D341Med (cell line): ENCODE measurements around the gene KHDRBS1.
A peak's percentile ranks its signal among the peaks of the same experiment; 100 is the strongest.
"Not testable (repeated sequence)": the region's sequence is repeated elsewhere in the genome, so short reads cannot be mapped to it uniquely, and the experiment has no call there.

Experiments used
- DNase-seq: peaks from one replicate; pipeline ENCODE4 v3.0.0; 2012; ENCODE audit warnings: low spot score

Gene KHDRBS1

DNA sequence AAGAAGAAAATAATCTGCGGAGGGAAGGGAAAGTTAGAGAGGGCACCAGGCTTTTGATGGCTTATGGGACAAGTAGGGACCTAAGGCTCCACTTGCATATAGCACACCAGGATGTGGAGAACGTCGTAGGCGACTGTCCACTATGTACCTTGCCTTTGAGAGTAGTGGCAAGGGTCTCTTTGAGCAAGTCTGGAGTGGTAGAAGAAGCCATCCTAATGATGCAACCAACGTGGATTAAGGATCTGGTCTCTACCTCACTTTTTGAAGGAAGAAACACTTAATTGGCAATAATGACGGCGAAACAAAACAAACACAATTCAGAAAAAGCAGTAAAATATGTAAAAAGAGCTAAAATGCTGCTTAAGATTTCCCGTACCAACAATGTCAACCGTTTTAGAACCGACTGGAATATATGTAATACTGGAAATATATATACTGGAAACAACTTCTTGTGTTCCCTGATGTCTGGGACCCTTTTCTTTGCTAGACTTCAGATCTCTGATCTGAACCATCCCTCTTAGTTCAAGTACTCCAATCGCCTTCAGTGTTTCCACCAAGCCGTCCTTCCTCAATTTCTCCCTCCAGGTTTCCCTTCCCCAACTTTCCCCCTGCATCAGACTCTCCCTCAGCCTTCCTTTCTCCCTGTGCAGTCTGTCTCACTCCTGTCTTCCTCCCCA lies 821 bp upstream of the KHDRBS1 start:
- no peak for DNase-seq

DNA sequence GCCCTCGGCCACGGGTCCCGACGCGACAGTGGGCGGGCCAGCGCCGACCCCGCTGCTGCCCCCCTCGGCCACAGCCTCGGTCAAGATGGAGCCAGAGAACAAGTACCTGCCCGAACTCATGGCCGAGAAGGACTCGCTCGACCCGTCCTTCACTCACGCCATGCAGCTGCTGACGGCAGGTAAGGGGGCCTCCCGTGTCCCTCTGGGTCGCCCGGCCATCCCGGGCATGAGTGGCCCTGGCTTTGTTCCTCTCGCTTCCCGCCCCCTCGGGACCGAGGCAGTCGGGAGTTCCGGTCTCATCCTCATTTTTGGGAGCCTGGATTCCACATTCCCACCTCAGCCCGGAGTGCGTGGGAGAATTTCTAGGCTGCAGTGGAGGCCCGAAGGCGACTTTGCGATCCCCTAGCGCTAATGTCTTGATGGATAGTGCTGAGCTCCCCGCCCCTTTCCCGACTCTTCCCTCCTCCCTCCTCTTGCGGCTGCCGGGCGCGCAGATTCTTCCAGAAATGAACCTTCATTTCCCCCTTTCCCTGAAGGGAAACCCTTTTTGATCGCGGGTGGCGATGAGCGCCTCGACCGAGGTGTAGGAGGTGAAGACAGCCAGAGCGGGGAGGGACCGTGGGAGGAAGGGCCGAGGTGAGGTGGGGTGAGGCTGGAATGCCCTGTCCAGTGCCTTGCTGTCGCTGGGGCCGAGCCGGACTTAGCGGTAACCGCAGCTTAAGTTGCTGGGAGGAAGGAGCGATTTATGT lies 705 bp downstream of the KHDRBS1 start:
- peak; percentile 67 for DNase-seq

DNA sequence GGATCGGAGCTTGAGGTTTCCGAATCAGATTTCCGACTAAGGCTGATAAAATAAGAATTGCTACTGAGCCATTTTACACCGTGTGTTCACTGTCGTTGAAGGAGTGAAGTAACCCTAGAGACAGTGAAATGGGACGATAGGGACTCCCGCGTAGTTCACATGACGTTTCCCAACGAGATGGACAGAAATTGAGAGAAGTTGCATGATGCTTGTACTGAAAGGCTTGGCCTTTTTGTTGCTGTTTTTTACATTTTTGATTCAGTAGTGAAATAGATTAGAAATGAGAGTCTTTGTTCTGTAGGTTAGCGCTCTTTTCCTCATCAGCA lies 1.2 kb downstream of the KHDRBS1 start:
- no peak for DNase-seq

DNA sequence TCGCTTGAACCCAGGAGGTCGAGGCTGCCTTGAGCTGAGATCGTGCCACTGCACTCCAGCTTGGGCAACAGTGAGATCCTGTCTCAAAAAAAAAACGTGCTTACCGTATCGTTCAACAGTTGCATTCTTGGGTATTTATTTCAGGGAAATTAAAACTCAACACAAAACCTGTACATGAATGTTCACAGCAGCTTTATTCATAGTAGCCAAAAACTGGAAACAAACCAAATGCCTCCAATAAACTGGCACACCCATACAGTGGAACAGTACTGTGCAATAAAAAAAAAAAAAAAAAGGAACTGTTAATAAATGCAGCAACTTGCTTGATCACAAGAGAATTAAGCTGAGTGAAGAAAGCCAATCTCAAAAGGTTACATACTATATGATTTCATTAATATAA lies 6.7 kb downstream of the KHDRBS1 start:
- no peak for DNase-seq

DNA sequence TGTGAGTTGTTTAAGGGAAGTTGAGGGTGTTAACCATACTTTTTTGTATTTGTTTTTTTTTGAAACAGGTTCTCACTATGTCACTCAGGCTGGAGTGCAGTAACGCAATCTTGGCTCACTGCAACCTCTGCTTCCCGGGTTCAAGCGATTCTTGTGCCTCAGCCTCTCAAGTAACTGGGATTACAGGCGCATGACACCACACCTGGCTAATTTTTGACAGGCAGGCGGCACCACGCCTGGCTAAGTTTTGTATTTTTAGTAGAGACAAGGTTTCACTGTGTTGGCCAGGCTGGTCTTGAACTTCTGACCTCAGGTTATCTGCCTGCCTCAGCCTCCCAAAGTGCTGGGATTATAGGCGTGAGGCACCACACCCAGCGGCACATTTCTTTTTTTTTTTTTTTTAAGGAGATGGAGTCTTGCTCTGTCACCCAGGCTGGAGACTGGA lies 7.9 kb downstream of the KHDRBS1 start:
- not testable (repeated sequence) for DNase-seq

DNA sequence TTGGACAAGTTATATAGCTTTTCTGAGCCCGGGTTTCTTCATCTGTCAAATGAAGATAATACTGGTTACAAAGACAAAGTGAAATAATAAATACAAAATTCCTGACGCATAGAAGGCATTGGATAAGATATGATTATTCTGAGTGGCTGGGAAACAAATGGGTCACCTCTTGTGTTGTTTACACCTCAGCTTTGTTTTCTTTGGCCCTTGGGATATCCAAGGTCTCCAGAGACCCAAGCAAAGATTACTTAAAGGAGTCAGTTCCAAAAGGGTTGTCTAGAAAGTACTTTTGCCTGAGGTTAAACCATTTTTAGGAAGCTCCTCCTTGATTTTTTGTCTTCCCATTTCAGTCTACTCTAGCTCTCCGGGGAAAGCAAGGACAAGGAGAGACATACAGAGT lies 9.7 kb downstream of the KHDRBS1 start:
- no peak for DNase-seq

DNA sequence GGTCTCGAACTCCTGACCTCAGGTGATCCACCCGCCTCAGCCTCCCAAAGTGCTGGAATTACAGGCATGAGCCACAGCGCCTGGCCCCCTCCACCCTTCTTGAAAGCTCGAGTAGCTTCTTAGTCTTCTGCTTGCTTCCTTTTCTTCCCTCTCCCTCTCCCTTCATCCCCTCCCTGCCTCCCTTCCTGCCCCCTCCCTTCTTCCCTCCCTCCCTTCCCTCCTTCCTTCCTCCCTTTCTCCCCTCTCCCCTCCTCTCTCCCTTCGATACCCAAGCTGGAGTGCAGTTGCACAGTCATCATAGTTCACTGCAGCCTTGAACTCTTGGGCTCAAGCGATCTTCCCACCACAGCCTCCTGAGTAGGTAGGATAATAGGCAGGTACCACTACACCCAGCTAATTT lies 11.8 kb downstream of the KHDRBS1 start:
- DNase-seq, result no peak

DNA sequence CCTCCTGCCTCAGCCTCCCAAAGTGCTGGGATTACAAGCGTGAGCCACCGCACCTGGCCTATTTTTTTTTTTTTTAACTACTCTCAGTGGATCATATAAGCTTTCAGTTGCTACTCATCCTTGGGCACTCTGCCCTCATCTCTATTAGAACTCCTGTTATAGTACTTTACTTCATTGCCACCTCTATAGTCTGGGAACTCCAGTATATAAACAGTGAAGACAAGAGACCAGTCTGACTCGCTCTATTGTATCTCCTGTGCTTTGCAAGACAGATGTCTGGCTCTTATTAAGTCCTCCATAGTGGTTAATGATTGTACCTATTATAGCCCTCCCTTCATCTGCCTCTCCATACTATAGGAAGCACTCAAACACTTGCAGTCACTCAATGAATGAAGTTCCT lies 15.1 kb downstream of the KHDRBS1 start:
- DNase-seq, result no peak

DNA sequence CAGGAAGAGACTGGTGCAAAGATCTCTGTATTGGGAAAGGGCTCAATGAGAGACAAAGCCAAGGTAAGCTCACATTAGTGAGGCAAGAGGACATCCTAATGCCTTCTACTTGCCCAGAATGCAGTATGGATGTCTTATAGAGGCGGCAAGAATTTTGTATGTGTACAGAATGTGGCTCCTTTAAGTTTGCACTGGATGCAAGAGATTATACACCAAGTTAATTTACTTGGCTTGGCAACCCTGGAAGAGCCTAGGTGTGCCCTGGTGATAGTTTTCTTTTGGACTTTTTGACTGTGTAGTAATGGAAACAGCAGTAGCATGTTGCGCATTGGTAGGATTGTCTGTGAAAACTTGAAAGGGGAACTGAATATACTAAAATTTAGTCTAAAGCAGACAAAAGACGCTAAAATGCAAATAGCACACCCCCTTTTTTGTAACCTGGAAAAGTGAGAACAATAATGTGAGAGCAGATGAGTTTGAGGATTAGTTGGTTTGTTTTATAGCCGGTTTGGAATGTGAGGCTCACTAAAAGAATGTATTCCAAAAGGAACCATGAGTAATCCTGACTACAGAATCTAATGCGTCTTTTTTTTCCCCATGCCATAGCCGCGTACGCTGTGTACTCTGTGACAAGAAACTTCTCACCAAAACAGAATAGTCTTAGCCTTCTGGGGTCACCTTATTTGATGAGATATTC lies 18.1 kb downstream of the KHDRBS1 start:
- DNase-seq, result no peak

DNA sequence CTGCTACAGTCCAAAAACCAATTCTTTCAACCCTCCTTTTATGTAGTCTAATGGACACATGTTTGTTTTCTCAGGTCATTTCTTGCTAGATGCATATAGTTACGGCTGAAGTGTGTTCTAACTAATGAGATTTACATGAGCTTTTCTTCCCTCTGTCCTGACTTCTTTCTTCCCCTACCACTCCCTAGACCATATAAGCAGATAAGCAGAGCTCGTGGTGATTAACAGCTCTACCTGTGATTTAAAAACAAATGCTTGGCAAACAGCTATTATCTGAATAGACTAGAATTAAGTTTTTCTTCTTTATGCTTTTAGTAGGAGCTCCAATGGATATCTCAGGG lies 18.6 kb downstream of the KHDRBS1 start:
- no peak for DNase-seq

DNA sequence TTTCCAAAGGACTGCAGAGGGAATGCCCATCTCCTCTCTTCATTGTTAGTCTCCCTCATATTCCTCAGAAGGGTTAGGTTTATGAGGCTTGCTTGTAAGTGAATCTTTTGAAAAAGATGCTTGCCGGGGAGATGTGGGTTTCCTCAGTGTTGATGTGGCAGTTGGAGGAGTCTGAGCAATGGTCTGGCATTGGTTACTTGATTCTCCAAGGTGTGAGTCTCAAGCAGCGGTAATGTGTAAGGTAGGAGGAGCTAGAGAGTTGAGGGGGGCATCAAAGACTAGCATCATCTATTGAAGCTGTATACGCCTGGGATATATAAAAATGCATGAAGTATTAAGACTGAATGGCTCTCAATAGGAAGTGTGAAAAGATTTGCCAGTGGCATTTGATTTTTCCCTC lies 21.5 kb downstream of the KHDRBS1 start:
- no peak for DNase-seq

DNA sequence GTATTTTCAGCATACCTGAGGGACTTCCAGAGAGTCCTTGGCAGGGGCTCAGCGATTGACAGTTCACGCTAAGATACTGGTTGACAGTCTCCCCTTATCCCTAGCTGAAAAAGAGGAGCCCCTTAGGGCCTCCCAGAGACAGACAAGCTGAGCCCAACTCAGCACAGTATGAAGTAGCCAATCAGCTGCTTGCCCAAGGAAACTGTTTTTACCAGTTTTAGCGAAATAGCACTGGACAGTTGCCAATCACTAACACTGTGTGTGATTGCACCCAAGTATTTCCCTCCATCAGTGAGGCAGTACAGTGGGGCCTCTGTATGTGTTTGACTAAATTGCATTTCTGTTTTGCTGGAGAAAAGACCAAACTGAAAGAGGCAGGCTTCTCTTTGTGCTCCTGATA lies 27.0 kb downstream of the KHDRBS1 start:
- DNase-seq, result no peak

DNA sequence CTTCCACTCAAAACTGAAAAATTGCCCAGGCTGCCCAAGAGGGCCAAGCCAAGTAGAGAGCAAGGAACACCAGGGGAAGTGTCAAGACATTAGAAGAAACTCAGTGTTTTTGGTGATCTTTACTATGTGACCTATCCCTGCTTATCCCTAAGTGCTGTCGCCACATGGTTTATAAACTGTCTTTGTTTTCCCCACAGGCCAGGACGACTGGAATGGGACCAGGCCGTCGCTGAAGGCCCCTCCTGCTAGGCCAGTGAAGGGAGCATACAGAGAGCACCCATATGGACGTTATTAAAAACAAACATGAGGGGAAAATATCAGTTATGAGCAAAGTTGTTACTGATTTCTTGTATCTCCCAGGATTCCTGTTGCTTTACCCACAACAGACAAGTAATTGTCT lies 28.7 kb downstream of the KHDRBS1 start:
- no peak for DNase-seq

DNA sequence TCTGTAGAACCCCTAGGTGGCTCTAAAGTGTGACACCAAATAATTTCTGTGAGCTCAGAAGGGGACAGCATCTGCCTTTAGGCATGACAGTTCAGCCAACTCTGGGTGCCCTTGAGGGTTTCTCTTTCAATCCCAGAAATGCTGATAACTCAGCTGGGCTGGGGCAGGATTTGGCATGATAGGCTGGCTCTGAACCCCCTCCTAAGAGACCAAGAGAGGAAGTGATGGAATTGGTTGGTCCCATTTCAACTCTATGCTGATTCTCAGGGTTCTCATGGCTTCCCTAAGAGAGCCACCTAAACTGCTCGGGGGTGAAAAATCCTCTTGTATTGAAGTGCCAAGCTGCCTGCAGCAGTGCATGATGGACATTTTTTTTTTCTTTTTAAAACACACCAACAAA lies 30.6 kb downstream of the KHDRBS1 start:
- no peak for DNase-seq

DNA sequence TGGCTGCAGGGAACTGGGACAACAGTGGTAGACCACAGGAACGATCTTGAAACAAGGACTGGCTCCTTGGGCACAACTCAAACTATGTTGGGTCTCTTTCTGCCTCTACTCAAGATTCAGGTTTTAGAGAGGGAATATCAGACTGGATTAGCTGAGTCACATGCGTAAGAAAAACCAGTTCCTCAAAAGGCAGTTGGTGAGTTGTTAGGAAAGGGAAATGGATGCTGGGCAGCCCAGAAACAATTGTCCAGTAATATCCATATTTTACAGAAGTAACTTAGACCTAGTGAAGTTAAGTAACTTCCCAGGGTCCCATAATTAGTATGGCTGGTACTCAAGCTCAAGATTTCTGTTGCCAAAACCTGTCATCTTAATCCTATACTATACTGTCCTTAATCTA lies 32.1 kb downstream of the KHDRBS1 start:
- DNase-seq, result no peak

DNA sequence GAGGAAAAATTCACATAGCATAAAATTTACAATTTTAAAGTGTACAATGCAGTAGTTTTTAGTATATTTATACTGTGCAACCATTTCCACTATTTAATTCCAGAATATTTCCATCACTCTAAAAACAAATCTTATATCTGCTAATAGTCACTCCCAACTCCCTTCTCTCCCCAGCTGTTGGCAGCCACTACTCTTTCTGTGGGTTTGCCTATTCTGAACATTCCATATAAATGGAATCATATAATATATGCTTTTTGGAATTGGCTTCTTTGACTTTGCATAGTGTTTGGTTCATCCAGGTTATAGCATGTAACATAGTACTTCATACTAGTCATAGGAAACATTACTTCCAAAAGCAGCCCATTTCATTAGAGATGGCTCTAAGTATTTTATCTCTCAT lies 34.0 kb downstream of the KHDRBS1 start:
- no peak for DNase-seq

DNA sequence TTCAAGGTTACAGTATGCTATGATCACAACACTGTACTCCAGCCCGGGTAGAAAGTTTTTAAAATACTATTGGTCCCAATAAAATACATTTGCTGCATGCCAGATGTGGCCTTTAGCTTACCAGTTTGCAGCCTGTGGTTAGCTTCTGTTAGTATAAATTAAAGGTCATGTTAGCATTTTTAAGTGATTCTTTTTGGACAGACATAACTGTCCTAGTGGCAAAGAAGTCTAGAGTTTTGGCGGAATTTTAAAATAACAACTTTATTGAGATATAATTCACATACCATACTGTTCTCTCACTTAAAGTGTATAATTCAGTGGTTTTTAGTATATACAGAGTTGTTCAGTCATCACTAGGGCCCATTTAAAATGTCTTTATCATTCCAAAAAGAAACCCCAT lies 34.8 kb downstream of the KHDRBS1 start:
- DNase-seq, result no peak

DNA sequence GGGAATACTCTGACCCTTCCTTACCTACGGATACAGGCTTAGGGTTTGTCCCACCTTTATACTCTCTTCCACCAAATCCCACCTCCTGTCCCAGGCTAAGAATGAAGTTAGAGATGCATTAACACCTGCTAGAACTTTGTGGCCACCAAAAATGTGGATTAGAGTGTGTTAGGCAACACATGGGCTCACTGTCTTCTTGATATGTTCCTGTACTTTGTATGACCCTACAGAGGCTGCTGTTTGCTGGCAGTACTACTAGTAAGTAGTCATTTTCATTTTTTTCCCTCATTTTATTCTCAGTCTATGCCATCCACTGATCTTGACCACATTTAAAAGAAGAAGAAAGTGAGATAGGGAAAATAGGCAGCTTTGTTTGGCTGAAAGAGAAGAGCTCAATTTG lies 38.0 kb downstream of the KHDRBS1 start:
- no peak for DNase-seq

DNA sequence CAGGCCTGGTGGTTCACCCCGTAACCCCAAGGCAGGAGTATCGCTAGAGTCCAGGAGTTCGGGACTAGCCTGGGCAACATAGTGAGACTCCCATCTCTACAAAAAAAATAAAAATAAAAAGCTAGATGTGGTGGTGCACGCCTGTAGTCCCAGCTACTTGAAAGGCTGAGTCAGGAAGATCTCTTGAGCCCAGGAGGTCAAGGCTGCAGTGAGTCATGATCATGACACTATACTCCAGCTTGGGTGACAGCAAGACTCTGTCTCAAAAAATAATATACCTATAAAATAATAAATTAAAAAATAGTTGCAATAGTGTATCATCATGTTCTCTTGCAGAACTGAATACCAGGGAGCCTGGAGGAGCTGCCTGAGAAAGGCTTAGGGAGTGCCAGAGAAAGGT lies 39.2 kb downstream of the KHDRBS1 start:
- no peak for DNase-seq

DNA sequence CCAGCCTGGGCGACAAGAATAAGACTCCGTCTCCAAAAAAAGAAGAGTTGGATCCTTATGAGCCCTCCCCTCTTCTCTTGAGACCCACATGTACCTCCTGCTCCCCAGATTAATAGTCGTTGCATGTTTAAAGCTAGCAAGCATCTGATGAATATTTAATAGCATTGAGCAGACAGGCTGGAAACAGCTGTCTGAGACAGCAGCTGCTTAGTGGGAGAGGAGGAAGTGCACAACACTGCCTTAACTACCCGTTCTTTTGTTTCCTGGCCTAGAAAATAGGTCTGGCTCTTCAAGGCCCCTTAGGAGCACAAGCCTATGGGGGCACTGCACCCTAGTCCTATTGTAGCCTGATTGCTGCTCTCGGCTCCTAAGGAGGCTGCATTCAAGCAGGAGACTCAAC lies 41.7 kb downstream of the KHDRBS1 start:
- DNase-seq, result peak; percentile 36

DNA sequence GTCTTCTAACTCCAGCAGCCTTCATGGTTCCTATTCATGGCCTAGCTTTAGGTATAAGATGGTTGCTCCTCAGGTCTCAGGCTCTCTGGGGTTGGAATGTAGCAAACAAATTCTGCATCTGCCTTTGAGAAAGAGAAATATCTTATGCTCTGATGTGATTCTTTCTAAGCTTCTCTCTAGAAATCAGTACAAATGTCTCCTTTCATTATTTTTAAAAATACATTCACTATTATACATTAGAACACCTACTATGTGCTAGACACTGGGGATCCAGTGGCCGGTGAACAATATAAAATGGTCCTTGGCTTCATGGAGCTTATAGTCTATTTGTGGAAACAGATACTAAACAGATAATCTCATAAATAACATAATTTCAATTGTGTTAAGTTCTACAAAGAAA lies 42.9 kb downstream of the KHDRBS1 start:
- DNase-seq, result no peak

DNA sequence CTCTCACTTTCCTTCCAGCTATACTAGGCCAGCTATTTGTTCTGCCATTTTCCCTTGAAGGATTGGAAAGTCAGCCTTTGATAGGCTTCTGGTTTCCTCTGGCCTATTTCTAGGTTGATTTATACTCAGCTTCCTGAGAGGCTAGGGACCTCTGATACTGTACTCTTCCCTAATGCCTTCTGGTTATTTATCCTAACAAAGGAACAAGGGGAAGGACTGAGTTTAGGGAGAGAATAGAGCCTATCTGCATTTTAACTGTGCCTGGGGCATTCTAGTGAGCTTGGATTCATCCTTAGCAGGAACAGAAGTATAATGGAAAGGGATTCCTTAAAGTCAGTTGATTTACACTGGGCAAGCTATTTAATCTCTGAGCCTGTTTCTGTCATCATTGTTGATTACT lies 47.2 kb downstream of the KHDRBS1 start:
- DNase-seq, result no peak

DNA sequence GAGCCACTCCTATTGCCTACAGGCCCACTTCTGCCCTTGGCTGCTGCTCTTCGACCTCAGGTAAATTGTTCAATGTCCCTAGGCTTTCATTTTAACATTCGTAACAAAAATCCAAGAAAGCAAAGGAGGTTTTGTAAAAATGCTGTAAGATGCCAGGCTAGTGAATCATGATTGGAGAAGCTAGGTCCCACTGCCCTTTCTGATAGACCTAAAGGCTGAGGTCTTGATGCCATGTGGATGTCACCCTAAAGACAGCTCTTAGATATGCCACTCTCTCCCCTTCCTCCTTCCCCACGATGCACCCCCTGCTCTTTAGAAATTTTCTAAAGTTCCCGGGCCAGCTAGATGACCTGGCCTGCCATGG lies 49.2 kb downstream of the KHDRBS1 start:
- DNase-seq, result no peak

DNA sequence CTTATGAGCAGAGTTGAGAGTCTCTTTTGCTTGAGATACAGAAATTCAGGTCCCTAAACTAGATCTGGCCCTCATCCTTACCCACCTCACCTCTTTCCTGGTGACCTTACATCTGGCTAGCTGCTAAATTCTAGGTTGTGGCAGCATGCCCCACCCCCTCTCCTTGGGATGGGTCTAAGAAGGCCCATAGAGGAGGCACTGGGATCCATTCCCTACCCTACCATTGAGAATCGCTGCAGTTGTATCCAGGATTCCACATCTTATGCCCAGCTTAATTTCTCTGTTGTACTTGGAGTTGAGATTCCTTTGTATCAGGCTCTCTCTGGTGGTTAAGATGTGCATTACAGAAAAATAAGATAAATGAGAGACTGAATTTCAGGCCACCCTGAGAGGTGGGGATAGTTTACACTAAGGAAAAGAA lies 49.6 kb downstream of the KHDRBS1 start:
- DNase-seq, result peak; percentile 52
